ENCODE data around the gene LRRC2.
"Not testable (repeated sequence)": the region's sequence is repeated elsewhere in the genome, so short reads cannot be mapped to it uniquely, and the experiment has no call there.

LRRC2 gene

DNA sequence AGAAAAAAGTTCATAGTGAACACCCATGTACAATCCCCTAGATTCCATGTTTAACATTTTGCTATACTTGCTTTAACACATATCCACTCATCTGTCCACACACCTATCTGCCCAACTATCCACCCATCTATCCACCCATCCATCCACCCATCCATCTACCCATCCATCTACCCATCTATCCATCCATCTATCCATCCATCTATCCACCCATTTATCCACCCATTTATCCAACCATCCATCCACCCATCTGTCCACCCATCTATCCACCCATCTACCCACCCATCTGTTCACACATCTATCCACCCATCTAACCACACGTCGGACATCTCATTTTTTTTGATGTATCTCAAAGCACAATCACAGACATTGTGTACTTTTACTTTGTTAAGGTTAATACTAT, 42.5 kb downstream of the LRRC2 start:
- DNase-seq (ENCODE audit: low read depth), result no peak

DNA sequence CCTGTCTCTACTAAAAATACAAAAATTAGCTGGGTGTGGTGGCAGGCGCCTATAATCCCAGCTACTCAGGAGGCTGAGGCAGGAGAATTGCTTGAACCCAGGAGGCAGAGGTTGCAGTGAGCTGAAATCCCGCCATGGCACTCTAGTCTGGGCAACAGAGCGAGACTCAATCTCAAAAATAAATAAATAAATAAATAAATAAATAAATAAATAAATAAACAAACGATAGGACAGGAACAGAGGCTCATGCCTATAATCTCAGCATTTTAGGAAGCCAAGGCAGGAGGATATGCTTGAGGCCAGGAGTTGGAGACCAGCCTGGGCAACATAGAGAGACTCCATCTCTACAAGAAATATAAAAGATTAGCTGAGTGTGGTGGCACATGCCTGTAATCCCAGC, 43.9 kb downstream of the LRRC2 start:
- DNase-seq (ENCODE audit: low read depth), result not testable (repeated sequence)

DNA sequence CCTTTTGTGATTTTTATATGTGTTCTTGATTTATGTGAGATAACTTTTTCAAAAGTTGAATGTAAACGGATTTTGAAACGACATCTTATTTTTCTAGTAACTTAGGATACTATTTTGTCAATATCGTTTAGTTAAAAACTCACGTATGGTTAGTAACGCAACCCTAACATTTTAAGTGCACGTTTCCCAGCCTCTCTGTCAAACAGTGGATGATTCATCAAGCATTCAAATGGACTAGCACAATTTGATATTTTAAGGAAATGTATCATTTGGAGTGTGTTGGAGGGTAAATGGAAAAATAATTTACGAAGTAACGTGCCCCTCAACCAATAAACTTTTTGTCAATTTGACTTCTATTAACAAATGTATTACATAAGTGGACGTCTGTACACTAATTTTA, 45.0 kb downstream of the LRRC2 start:
- no peak for DNase-seq (ENCODE audit: low read depth)

DNA sequence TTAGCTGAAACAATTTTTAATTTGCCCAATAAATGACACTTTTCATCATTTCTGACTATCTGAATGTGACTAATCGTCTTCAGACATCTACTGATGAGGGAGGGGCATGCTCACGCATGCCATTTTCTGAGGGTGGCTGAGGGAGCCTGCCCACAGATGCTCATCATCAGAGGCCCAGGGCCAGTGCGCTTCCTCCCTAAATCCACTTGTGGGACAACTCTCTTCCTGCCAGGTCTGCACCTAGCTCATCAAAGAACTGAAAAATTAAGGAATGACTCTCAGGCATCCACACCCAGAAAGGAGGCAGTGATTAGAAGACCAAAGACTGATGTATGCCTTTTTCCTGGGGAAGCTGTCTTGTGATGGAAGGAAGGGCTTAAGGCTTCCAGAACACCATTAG, 45.6 kb downstream of the LRRC2 start:
- no peak for DNase-seq (ENCODE audit: low read depth)

DNA sequence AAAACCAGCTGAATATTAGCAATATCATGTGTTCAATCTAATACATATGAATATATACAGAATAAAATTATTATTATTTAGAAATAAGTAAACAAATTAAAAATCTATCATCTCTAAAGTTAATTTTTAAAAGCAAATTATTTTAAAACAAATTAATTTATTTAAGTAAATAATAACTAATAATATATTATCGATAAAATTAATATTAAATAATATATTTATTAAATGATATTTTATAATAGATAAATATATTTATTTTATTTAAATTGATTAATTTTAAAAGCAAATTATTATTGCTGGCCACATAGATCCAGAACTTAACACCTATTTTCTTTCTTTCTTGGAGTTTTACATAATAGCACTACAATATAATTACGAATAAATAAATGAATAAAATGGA, 46.1 kb downstream of the LRRC2 start:
- DNase-seq (ENCODE audit: low read depth), result no peak

DNA sequence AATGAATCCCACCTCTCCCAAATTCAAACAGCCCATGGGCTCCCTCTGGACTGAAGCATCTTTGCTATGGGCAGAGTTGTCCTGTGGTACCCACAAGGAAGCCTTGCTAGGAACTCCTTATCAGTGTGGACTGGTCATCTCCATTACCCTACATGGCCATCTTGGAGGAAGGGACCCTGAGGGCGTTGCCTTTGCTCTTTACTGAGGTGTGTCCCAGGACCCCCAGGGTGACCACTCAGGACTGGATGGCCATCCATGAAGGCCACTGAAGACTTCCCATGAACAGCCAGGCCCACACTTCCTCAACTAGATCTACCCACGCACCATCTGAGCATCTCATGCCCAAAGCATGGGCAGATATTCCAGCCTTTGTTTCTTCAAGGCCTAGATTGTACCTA, 48.3 kb downstream of the LRRC2 start:
- DNase-seq (ENCODE audit: low read depth), result no peak

DNA sequence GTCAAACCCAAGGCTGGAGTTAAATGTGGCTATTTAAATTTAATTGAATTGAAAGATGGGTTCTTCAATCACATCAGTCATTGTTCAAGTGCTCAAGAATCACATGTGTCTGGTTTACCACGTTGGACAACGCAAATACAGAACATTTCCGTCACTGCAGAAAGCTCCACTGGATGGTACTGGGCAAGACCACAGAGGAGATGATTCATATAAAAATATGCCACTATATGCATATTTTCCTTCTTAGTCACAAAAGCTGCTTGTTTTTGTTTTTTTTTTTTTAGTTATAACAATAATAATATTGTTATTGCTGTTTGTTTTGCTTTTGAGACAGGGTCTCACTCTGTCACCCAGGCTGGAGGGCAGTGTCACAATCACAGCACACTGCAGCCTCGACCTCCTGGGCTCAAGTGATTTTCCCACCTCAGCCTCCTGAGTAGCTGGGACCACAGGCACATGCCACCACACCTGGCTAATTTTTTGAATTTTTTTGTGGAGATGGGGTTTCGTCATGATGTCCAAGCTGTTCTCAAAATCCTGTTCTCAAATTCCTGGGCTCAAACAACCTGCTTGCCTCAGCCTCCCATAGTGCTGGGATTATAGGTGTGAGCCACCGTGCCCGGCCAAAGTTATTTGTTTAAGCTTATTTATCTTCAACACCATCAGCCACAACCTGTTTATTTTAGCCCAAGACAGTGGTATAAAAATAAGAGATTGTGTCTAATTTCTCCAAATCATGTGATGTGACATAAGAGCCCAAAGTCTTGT, 48.9 kb downstream of the LRRC2 start:
- peak; percentile 89 for DNase-seq (ENCODE audit: low read depth)

DNA sequence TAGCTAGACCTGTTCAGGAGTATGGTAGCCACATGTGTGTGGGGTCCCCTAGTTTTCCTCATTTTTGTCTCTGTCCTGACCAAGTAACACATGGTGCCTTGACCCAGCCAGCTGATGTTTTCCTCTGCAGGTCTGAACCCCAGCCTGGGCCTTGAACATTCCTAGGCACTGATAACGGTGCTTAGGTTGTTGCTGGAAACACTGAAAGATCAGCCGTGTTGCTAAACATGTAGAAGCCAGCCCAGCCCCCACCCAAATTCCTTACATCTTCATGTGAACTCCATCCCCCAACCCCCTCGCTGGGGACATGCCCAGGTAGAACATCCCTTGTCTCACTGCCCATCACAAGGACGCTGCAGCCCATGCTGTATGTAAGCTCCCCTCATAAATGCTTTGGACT, 49.6 kb downstream of the LRRC2 start:
- DNase-seq (ENCODE audit: low read depth), result no peak

DNA sequence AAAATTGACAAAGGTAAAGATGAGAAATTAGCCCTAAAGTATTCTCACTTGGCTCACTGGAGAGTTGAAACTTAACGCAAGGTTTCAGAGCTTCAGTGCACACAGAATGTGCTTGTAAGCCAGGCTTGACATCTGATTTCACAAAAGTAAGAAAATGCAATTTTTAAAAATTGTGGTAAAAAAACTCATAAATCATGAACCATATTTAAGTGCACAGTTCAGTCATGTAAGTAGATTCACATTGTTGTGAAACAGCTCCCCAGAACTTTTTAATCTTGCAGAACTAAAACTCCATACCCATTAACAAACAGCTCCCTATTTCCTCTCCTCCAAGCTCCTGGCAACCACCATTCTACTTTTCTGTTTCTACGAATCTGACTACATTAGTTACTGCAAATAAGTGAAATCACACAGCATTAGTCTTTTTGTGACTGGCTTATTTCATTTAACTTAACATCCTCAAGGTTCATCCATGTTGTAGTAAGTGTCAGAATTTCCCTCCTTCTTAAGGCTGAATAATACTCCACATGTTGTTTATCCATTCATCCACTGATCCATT, 53.8 kb downstream of the LRRC2 start:
- DNase-seq (ENCODE audit: low read depth), result no peak

DNA sequence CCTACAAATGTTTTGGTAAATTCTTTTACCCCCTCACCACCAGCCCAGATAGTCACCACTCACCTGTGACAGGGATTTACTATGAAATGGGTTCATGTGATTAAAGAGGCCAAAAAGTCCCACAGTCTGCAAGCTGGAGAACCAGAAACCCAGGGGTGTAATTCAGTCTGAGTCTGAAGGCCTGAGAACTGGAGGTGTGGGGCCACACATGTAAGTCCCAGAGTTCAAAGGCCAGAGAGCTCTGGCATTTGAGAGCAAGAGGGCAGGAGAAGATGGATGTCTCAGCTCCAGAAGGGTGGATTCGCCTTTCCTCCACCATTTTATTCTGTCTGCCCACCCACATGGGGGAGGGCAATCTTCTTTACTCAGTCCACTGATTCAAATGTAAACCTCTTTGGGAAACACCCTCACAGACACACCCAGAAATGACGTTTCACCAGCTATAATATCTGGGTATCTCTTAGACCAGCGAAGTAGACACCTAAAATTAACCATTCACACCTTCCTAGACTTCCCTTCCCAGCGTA, 56.4 kb downstream of the LRRC2 start:
- DNase-seq (ENCODE audit: low read depth), result no peak

DNA sequence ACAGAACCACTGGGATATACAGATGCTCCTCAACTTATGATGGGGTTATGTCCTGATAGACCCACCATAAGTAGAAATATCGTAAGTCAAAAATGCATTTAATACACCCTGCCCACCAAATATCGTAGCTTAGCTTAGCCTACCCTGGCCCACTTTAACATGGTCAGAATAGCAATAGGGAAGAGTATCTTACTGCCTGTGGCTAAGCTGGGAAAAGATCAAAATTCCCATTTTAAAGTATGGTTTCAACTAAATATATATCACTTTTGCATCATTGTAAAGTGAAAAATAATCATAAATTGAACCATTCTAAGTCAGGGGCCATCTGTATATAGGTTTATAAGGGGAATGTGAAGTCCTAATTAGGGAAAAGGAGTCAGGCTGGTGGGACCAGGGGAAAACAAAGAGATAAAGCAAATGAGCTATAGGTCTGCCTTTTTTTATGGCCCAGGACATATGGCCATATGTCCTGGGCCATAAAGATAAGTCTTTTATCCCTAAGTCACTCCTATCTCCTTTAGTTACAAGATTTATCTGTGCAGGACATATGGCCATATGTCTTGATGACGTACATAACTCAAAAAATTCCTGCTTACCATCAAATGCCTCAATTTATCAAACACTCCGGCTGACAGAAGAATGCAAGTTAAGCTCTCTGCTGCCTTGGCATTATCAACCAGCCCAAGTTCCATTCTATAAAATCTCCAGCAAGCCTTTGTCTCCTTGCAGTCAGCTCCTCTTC, 57.1 kb downstream of the LRRC2 start:
- no peak for DNase-seq (ENCODE audit: low read depth)

DNA sequence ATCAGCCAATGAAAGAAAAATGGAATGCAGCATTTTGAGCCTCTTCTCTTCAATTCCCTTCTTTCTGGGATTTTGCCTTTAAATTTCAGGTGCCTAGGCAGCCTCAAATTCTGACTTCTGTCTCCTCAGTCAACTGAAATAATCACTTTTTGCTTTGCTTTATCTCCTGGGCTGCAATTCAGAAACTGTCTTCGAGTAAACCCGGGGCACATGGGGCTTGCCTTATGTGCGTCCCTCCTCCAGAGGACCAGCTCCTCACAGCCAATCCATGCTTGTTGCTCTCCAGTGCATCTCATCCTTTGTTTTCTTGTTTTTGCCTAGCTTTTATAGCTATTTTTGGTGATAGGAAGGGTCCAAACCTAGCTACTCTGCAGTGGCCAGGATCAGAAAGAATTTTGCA, 59.6 kb downstream of the LRRC2 start:
- DNase-seq (ENCODE audit: low read depth), result no peak

DNA sequence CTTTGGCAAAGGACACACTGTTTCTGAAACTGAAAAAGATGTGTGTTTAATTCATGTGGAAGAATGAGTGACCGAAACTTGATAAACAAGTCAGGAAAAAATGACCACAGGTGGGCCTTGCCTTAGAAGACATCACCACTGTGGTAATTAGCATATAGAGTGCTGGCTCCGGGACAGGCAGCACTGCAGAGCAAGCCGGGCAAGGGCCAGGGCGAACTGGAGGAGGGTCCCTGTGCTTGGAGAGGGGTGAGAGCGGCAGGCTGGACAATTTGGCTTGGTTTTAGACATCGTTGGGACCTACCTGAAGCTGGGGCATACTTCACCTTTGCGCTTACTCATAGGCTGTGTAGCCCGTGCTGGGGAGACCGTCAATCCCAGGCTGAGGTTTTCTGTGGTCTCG, 60.1 kb downstream of the LRRC2 start:
- DNase-seq (ENCODE audit: low read depth), result no peak

DNA sequence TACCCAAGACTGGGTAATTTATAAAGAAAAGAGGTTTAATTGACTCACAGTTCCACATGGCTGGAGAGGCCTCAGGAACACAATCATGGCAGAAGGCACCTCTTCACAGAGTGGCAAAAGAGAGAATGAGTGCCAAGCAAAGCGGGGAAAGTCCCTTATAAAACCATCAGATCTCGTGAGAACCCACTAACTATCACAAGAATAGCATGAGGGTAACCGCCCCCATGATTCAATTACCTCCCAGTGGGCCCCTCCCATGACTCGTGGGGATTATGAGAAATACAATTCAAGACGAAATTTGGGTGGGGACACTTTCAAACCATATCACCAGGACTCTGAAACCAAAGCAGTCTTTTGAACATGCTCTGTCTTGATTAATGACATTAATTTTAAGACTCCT, 61.3 kb downstream of the LRRC2 start:
- no peak for DNase-seq (ENCODE audit: low read depth)

DNA sequence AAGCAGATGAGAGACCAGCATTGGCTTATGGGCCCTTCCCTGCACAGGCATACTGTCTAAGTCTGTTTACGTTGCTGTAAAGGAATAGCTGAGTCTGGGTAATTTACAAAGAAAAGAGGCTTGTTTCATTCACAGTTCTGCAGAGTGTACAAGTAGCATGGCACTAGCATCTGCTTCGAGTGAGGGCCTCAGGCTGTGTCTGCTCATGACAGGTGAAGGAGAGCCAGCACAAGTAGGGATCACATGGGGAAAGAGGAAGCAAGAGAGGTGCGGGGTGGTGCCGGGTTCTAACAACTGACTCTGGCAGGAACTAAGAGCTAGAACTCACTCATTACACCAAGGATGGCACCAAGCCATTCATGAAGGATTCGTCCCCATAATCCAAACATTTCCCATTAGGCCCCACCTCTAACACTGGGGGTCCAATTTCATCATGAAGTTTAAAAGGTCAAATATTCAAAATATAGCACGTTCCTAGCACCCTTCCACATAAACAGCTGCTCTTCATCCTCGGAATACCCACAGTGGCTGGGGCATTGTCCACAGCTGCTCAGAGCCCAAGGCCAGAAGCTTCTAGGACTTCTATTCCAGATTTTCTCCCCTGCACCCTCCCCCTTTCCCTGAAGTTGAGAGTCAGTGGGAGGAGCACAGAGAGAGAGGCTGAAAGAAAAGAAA, 62.8 kb downstream of the LRRC2 start:
- DNase-seq (ENCODE audit: low read depth), result peak; percentile 16

DNA sequence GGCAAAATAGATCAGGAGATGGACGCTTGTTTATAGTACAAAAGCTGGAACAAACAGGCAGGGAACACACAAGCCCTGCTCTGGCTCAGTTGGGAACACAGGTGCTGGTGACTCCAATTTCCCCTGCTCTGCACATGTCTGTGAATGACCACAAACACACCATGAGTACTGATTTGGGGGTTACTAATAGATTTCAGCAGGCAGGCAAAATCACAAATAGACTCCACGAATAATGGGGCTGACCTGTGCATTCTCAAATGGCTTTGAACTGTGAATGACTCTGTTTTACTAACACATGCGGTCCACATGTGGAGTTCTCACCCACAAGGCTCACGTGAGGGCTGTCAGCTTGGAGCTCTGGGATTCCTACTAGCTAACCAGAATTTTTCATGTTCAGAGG, 64.4 kb downstream of the LRRC2 start:
- DNase-seq (ENCODE audit: low read depth), result no peak

DNA sequence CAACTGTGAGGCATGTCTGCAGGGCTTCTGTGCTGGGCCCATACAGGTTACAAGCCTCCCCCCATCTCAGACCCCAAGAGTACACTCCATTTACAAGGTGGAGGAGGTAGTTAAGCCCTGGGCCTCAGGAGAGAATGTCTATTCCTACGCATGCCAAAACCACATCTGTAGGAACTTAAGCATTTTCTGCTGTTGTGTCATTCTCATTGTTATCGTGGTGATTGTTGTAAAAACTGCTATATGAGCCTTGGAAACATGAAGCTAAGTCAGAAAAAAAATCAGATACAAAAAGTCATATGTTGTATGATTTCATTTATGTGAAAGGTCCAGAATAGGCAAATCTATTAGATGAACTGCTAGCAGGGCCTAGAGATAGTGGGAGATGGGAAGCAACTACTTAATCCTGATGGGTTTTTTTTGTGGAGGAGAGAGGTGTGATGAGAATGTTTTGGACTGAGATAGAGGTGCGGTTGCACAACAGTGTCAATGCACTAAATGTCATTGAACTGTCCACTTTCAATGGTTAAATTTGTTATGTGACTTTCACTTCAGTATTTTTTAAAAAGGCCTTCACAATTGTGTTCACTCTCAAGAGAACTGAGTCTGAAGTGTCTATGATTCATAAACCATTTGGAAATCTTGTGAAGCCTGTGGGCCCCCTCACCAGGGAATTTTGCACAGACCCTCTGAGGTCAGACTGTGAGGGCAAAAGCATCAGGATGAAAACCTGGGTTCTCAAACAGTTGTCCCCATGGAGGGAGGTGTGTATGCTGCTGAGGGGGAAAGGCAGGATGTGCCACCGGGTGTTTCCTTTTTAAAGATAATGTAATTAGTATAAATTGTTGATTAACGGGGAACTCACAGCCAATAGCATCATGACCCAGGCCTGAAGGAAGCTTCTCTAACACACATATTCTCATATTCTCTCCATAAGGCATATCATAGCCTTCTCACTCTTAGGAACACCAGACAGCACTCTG, 65.2 kb downstream of the LRRC2 start:
- peak; percentile 67 for DNase-seq (ENCODE audit: low read depth)

DNA sequence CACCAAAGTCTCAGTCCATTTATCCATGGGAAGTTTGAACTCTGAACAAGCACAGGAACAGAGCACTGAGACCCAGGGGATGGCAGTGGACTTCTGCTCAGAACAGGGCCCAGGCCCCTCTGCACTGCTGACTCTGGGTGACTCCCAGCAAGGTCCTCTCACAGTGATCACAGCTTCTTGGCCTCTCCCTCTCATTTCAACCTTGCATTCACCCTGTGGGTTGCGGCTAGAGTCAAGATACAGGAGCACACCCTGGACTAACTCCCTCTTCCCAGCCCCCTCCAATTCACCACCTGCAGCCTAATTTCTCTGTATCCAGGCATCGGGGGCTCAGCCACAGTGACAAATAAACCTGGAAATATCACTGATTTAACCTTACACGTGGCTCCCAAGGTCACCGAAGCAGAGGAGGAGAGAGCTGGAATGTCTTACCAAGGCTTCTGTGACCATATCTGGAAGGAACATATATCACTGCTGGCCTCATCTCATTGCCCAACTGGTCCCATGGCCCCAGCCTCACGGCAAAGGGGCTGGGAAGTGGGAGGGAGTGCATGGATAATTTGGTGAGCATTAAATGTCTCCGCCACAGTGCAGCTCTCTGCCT, 67.1 kb downstream of the LRRC2 start:
- DNase-seq (ENCODE audit: low read depth), result no peak

DNA sequence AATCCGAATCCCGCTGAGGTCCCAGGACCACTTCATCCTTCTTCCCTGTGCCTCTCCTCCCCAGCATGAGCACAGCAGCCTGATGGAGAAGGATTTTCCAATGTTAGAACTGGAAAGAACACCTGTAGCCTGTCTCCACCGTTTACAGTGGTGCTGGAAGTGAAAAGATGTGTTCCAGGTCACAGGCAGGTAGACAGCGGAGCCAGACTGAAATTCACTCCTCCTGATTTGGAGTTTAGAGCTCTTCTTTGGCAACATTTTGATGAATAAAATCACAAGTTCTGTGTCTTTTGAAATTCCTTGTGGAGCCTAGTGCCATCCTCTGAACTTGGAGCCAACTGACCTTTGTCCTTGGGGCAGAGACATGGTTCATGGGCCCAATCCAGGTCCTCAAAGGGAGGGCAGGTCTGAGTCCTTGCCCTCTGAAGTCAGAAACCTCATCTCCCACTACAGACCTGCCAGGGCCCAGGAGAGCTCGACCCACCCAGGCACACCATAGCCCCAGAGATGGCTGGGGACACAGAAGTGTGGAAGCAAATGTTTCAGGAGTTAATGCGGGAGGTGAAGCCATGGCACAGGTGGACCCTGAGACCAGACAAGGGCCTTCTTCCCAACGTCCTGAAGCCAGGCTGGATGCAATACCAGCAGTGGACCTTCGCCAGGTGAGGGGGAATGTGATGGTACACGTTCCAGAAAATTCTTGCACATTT, 68.4 kb downstream of the LRRC2 start, which contains the start of gene RTP3:
Gene RTP3 (plus strand): TSS at position 421 of the 710 bp plus-strand sequence. CDS start 87 bp downstream, at position 508.
- no peak for DNase-seq (ENCODE audit: low read depth)
